Suppressor macrophage (primary cell): ENCODE data around the gene EPB41L4A.

ENCODE experiments used
- DNase-seq, 4 experiments: peaks; one replicate each; pipeline ENCODE4 v3.0.0-alpha.2; 2020 to 2022

EPB41L4A gene

DNA sequence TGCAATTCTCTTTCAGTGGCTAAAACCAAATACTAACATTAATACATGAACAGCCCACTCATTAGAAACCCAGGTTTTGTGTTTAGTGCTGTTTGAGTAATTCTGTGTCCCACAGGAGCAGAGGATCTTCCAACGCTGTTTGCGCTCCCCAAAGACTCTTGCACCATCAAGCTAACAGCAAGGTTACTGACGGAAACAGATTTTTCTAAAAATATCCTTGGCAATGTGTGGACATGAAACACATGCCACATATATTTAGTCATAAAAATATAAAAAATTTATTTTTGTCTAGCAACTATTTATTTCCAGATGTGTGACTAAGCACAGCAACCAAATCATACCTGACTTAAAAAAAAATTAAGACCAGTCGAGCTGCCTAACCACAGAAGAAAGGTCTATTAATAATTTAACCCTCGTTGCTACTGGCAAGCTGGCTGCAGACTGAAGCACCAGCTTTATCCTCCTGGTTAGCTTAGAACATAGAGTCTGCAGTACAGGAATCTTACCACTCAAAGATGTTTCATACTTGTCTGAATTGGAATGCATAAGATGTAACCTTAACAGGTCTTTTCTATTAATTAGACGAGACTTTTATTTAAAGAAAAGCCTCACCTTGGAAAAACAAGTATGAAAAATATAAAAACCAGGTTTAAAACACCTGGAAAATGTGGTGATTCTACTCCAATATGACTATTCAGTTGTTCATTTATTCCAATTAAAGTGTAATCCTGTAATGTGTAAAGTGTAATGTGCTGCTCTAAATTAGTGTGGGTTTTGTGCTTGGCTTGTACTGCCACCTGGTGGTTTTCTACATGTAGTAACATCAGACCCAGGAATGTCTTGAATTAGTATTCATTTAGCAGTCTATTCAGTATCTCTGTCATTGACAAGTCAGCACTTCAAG, 272.5 kb downstream of the EPB41L4A start:
- peak; percentile 79 to 91 (median 81) for DNase-seq

DNA sequence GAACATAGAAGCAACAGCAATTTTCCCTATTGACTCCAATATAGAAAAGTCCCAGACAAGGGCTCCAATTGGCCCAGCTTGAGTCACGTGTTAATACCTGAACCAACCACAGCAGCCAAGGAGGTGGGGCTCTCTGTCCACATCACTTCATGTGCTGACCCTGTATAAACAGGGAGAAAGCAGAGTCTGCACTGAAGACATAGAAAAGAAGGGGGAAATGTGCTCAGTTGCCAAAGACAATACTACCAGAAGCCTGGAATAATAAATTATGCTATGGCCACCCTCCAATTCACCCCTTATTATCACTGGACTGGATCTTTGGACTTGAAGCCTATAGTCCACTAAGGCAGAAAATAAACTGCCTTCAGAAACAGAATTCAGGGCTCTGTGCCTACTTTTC, 275.4 kb downstream of the EPB41L4A start:
- no peak for DNase-seq

DNA sequence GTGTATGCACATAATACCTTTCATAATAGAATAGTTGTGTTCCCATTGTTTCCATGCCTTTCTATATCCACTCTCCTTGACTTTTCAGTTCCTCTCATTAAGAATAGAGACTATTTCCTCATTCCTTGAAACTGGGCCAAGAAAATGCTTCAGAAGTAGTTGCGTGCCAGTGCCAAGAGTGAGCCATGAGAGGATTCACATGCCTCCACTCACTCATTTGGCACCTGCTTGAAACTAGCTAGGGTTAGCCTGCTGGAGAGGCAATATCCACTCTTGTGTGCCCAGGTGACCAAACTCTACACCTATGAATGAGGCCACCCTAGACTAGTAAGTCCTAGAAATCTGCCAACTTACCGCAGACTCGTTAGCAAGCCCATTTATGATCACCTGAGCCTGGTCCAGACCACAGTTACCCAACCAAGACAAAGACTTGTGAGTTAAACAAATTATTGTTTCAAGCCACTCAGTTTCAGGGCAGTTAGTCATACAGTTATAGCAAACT, 276.3 kb downstream of the EPB41L4A start:
- DNase-seq, result peak; percentile 62 to 90 (median 78)

GRCh38 chr5:112141582-112141981, 277.5 kb downstream of the EPB41L4A start:
- DNase-seq, result no peak

- DNase-seq, result no peak
Measured at GRCh38 chr5:112138526-112138925, 280.6 kb downstream of the EPB41L4A start.

DNA sequence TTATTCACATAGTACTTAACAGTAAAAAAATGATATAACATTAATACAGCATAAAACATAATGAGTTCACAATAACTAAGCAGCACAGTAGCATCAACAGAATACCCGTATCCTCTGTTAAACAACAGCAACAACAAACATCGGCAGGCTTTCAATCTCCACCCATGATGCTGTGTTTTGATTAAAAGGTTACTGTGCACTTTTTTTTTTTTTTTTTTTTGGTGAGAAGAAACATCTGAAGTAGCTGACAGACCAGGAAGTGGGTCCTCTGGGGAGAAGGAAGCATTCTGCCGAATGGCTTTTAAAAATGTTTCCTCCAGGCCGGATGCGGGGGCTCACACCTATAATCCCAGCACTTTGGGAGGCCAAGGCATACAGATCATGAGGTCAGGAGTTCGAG, 282.3 kb downstream of the EPB41L4A start:
- no peak for DNase-seq

GRCh38 chr5:112127861-112128260, 291.2 kb downstream of the EPB41L4A start:
- no peak for DNase-seq

- no peak for DNase-seq
Measured at GRCh38 chr5:112126982-112127381, 292.1 kb downstream of the EPB41L4A start.

DNA sequence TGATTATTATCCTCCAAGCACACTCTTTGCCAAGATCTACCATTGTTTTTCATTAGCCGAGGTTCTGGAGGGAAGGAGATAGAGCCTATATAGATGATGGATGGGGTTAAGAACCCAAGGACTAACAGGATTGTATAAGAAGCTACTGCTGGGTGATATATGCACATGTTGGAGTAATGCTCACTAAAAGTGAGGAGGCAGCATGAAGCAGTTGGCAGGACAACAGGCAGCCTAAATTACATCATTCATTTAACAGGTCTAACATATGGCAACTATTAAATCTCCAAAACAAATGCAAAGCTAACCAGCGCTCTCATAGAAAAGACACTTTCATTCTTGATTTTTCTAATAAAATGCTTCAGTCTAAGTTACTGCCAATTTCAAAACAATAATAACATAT, 293.2 kb downstream of the EPB41L4A start:
- no peak for DNase-seq

DNA sequence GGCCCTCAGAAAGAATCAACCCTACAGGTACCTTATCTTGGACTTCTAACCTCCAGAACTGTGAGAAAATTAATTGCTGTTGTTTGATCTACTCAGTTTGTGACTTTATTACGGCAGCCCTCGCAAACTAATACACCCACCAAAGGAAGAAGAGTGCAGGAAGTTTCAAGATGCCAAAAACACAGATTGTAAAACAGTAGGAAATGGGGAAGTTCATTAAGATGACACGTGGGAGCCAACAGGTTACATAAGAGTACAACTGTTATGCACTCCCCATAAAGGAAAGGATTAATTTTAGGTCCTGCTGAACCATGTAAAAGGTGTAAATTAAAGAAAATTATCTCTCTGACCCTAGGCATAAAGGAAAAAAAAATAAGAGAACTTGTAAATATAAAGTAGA, 294.3 kb downstream of the EPB41L4A start:
- DNase-seq, result peak; percentile 33 to 70 (median 54)

- DNase-seq, result no peak
Measured at GRCh38 chr5:112123086-112123485, 296.0 kb downstream of the EPB41L4A start.

DNA sequence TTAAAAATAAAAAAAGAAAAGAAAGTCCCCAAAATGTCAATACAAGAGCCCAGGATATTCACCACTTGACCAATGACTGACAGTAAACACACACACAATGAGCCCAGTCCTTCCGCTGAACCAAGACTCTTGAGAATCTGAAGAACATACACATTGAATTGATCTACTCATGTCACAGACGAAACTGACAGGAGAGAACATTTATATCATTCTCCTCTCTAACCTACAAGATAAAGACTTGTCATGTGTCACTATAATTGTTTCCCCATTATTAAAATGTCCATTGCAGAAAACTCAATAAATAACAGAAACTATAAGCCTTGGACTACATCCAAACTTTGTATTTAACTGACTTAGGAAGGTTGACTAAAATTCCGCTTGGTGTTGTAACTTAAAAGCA, 296.7 kb downstream of the EPB41L4A start:
- no peak for DNase-seq

DNA sequence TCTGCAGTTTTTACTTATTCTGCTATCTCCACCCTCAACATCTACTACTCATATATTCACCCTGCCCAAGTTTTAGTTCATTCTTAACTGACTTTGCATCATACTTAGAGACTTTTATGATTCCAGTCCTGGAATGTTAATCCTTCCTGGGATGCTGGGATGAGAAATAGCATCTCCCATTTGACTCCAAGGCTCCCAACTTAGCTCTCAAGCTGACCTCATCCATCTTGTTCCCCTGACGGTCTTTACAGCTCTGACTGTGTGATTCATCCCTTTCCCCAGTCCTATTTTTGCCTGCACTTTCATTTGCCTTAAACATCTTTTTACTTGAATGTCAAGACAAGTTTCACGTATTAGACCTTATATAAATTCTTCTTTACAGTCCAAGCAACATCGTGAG, 297.8 kb downstream of the EPB41L4A start:
- no peak for DNase-seq

GRCh38 chr5:112119969-112120368, 299.1 kb downstream of the EPB41L4A start:
- DNase-seq, result no peak

DNA sequence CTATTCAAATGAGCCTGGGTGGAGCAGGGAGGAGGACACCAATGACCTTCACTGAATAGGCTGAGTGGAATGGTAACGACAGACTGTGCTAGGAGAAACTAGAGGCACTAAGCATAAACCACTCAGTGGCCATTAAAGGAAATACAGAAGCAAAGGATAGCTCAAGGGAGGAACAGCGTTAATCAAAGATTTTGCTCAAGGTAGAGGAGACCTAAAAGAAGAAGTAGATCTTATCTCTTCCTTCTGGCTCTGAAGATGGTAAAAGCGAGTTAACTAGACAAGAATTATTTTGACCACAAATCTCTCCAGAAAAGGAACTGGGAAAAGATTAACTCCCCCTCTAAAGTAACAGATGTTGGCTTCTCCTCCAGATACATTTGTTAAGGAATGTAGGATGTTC, 299.6 kb downstream of the EPB41L4A start:
- peak in 1 of 4 experiments; percentile 7 for DNase-seq

DNA sequence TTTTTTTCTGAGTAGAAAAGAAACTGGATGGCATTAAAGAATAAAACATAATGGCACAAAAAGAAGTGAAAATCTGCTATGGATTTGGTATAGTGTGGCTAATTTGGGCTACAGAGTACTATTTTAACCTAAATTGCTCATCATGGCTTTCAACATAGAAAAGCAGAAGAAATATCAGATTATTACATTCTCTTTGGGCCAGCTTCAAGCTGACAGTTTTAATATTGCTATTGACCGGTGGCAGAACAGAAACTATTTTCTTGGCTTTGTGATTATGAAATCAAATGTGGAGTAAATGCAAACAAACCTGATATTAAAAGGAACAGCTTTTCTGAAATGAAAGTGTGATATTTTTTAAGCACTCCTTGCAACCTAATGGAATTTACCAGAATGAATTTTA, 301.5 kb downstream of the EPB41L4A start:
- DNase-seq, result peak in 2 of 4 experiments; percentile 65 to 66

GRCh38 chr5:112116371-112116770, 302.7 kb downstream of the EPB41L4A start:
- no peak for DNase-seq

DNA sequence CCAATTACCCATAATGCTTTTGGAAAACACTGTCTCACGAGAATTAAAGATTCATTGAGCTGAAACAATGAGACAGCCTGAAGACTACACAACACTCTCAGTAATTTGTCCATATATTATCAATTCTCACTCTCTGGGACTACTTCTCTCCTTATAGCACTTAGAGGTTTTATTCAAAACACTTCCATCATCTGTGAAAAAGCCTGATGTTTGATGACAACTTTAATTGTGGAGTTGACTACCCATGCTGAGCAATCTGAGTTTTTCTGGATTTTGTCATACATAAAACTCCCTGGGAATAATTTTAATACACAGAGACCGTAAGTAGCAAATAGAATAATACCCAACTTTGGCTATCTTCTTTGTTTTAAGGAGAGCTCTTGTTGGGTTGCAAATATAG, 305.5 kb downstream of the EPB41L4A start:
- no peak for DNase-seq
